ENCODE data around the gene SLC35E3.

Gene SLC35E3

DNA sequence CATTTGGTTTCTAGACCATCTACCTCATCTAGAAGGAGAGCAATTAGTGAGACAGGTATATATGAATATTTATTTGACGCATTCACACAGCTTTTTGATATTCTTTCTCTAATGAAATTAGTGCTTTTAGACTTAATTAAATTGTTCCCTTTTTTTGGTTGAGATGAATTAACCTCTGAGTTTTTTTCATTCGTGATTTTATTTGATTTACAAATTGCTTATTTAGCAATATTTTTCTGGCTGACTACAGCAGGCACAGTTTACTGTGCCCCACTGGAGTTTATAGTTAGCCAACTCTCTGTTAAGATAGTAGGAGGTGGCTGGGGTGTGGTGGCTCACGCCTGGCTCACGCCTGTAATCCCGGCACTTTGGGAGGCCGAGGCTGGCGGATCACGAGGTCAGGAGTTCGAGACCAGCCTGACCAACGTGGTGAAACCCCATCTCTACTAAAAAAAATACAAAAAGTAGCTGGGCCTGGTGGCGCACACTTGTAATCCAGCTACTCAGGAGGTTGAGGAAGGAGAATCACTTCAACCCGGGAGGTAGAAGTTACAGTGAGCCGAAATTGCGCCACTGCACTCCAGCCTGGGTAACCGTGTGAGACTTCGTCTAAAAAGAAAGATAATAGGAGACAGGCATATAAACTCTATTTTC is 78.7 kb downstream of the SLC35E3 start:
- ChIA-PET POLR2A (no interaction called here), CTCF (no interaction called here)
- TF ChIP-seq SP1 (IDR thresholded peaks at IDR 0.05), result no peak
- TF ChIP-seq FOXK2 (IDR thresholded peaks at IDR 0.05), result no peak
- TF ChIP-seq BHLHE40 (IDR thresholded peaks at IDR 0.05; ENCODE audit: borderline replicate concordance), result no peak
- no peak for TF ChIP-seq ARNT (IDR thresholded peaks at IDR 0.05)
- TF ChIP-seq LEF1 (IDR thresholded peaks at IDR 0.05; ENCODE audit: borderline replicate concordance), result no peak
- no peak for TF ChIP-seq FOXM1 (IDR thresholded peaks at IDR 0.05; ENCODE audit: borderline replicate concordance)
- no peak for TF ChIP-seq ZNF384 (IDR thresholded peaks at IDR 0.05)
- TF ChIP-seq SUZ12 (IDR thresholded peaks at IDR 0.05), result no peak
- no peak for TF ChIP-seq L3MBTL2 (conservative IDR thresholded peaks at IDR 0.05)
- TF ChIP-seq, protein P1, sequence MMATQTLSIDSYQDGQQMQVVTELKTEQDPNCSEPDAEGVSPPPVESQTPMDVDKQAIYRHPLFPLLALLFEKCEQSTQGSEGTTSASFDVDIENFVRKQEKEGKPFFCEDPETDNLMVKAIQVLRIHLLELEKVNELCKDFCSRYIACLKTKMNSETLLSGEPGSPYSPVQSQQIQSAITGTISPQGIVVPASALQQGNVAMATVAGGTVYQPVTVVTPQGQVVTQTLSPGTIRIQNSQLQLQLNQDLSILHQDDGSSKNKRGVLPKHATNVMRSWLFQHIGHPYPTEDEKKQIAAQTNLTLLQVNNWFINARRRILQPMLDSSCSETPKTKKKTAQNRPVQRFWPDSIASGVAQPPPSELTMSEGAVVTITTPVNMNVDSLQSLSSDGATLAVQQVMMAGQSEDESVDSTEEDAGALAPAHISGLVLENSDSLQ (IDR thresholded peaks at IDR 0.05), result no peak
- no peak for TF ChIP-seq NFRKB (IDR thresholded peaks at IDR 0.05)
- DNase-seq (ENCODE audit: extremely low spot score), result no peak

- POLR2A ChIA-PET, result no interaction called here
- TF ChIP-seq BHLHE40 (IDR thresholded peaks at IDR 0.05; ENCODE audit: borderline replicate concordance) (no peak), ARNT (IDR thresholded peaks at IDR 0.05) (no peak), HDGF (IDR thresholded peaks at IDR 0.05; ENCODE audit: borderline replicate concordance) (no peak), LEF1 (IDR thresholded peaks at IDR 0.05; ENCODE audit: borderline replicate concordance) (no peak)
- CTCF ChIA-PET, result no interaction called here
- no peak for DNase-seq (ENCODE audit: extremely low spot score)
These were observed 79.7 kb downstream of the SLC35E3 start for GRCh38 chr12:68825569-68826217.

GRCh38 chr12:68827895-68828671 is 82.1 kb downstream of the SLC35E3 start:
- CTCF ChIA-PET, result interaction anchor here (0.6 kb wide), 1 partner anchor 47 kb away, joined by 3 read pairs; no protein-coding TSS in a partner anchor
- no peak for DNase-seq (ENCODE audit: extremely low spot score)
- POLR2A ChIA-PET, result interaction anchor here (0.9 kb wide), 1 partner anchor 19 kb away, joined by 3 read pairs; no protein-coding TSS in a partner anchor
- TF ChIP-seq ZNF384 (IDR thresholded peaks at IDR 0.05) (no peak), CTBP1 (IDR thresholded peaks at IDR 0.05; ENCODE audit: borderline replicate concordance) (no peak), SUZ12 (IDR thresholded peaks at IDR 0.05) (no peak), FOXM1 (IDR thresholded peaks at IDR 0.05; ENCODE audit: borderline replicate concordance) (no peak), SP1 (IDR thresholded peaks at IDR 0.05) (no peak), ELF4 (IDR thresholded peaks at IDR 0.05) (no peak), FOXK2 (IDR thresholded peaks at IDR 0.05) (no peak), HDGF (IDR thresholded peaks at IDR 0.05; ENCODE audit: borderline replicate concordance) (no peak), BHLHE40 (IDR thresholded peaks at IDR 0.05; ENCODE audit: borderline replicate concordance) (no peak), NFRKB (IDR thresholded peaks at IDR 0.05) (no peak), ARNT (IDR thresholded peaks at IDR 0.05) (no peak), LEF1 (IDR thresholded peaks at IDR 0.05; ENCODE audit: borderline replicate concordance) (no peak)
- TF ChIP-seq, protein P1 (IDR thresholded peaks at IDR 0.05), result no peak

GRCh38 chr12:68828672-68829068 is 82.7 kb downstream of the SLC35E3 start:
- POLR2A ChIA-PET, result interaction anchor here (0.9 kb wide), 1 partner anchor 20 kb away, joined by 3 read pairs; no protein-coding TSS in a partner anchor
- no peak for TF ChIP-seq FOXM1 (IDR thresholded peaks at IDR 0.05; ENCODE audit: borderline replicate concordance)
- TF ChIP-seq FOXA1 (IDR thresholded peaks at IDR 0.05), result no peak
- TF ChIP-seq NFRKB (IDR thresholded peaks at IDR 0.05), result no peak
- TF ChIP-seq, protein P1 (IDR thresholded peaks at IDR 0.05), result no peak
- CTCF ChIA-PET, result interaction anchor here (0.6 kb wide), 1 partner anchor 47 kb away, joined by 3 read pairs; no protein-coding TSS in a partner anchor
- DNase-seq (ENCODE audit: extremely low spot score), result no peak

Measured in HEK293T (cell line).